Sigmoid colon (tissue), 4 donors: Measurements from ENCODE around the gene CDK18.

Experiments used
- POLR2AphosphoS5 ChIP-seq, 4 donors: sonication (generic); formaldehyde crosslinking; IDR thresholded peaks; one replicate each; pipeline ENCODE4 v1.6.1; 2017; ENCODE audit warnings: antibody characterized with exemption in 4 of 4
- TF ChIP-seq, protein P1 (sequence below), 4 experiments: fragments of 450-650 bp in 3 of 4; fragments of 200-600 bp in 1 of 4; IDR thresholded peaks; one replicate each; pipeline ENCODE4 v1.5.1; 2016 to 2019; ENCODE audit warnings: antibody characterized with exemption in 4 of 4, mild to moderate bottlenecking in 3 of 4, moderate library complexity in 2 of 4

DNA sequence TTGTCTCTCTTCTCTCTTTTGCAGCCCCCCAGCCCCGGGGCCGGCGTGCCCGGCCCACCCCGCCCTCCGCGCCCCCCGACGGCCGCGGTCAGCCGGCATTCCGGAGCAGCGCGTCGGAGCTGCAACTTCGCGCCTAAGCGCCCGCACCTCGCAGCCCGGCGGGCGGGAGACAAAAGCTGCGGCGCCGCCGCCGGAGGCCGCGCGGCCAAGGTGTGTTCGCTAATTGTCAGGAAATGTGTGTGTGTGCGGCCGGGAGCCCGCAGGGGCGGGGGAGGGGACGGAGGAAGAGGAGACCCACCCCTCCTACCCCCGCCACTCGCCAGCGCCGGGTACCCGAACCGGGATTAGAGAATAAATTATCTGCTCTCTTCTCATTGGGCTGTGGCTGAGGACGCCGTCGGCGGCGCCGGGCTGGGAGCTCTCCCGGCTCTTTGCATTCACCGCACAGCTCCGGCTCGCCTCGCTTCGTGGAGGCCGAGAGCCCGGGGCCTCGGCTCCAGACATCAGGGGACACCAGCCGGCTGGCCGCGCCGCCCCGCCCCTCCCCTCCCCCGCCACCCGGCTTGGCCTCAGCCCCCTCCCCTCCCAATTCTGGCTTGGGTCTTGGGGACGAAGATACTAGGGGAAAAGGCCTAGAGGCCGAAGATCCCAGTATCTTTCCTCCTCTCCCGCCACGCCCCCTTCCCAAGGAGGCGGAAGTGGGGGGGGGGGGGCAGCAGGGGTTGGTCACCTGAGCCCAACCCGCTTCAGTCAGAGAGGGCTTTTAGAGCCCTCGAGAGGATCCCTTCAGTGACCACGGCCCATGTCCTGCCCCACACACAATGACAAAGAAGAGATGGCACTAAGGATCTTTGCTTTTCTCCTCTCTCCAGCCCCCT is 47.4 kb upstream of the CDK18 start:
- TF ChIP-seq, protein P1, sequence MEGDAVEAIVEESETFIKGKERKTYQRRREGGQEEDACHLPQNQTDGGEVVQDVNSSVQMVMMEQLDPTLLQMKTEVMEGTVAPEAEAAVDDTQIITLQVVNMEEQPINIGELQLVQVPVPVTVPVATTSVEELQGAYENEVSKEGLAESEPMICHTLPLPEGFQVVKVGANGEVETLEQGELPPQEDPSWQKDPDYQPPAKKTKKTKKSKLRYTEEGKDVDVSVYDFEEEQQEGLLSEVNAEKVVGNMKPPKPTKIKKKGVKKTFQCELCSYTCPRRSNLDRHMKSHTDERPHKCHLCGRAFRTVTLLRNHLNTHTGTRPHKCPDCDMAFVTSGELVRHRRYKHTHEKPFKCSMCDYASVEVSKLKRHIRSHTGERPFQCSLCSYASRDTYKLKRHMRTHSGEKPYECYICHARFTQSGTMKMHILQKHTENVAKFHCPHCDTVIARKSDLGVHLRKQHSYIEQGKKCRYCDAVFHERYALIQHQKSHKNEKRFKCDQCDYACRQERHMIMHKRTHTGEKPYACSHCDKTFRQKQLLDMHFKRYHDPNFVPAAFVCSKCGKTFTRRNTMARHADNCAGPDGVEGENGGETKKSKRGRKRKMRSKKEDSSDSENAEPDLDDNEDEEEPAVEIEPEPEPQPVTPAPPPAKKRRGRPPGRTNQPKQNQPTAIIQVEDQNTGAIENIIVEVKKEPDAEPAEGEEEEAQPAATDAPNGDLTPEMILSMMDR (IDR thresholded peaks at IDR 0.05) = no peak
- TF ChIP-seq POLR2AphosphoS5 (IDR thresholded peaks at IDR 0.05) = no peak
